ENCODE results near the gene KASH5. TPM values are rescaled to one million over a fixed set of nuclear protein-coding genes. Genes with fewer than 3 reads are reported as not detected.
A peak's percentile ranks its signal among the peaks of the same experiment; 100 is the strongest.
"Not testable (repeated sequence)": the region's sequence is repeated elsewhere in the genome, so short reads cannot be mapped to it uniquely, and the experiment has no call there.

KASH5 gene
- polyA plus RNA-seq, 10 donors, result 0.05 to 0.50 (median 0.19) TPM; not detected in 6

GRCh38 chr19:49436381-49437017 lies 48.5 kb downstream of the KASH5 start:
- DNase-seq, result no peak

GRCh38 chr19:49437231-49437630 lies 49.2 kb downstream of the KASH5 start:
- no peak for DNase-seq

- DNase-seq, result no peak
Observed at GRCh38 chr19:49438261-49438660, 50.2 kb downstream of the KASH5 start.

- DNase-seq, result no peak
Observed at GRCh38 chr19:49439836-49440235, 51.8 kb downstream of the KASH5 start.

GRCh38 chr19:49440439-49441209 lies 52.6 kb downstream of the KASH5 start:
- DNase-seq, result no peak

- peak in 2 of 3 donors; percentile 40 to 56 for DNase-seq
Observed at GRCh38 chr19:49441210-49441959, 53.3 kb downstream of the KASH5 start, which contains the start of gene SLC17A7. Gene SLC17A7, minus strand, starts transcription at chr19:49441527. Its CDS starts 148 bp downstream, at chr19:49441379.

GRCh38 chr19:49441960-49442350 lies 53.9 kb downstream of the KASH5 start:
- DNase-seq, result peak in 1 of 3 donors; percentile 60

- DNase-seq, result peak in 2 of 3 donors; percentile 27 to 62
Observed at GRCh38 chr19:49442354-49442753, 54.3 kb downstream of the KASH5 start.

- DNase-seq, result peak; percentile 82 to 95 (median 89)
Observed at GRCh38 chr19:49442771-49443365, 54.8 kb downstream of the KASH5 start.

- DNase-seq, result peak; percentile 96 to 99 (median 96)
Observed at GRCh38 chr19:49443366-49444099, 55.5 kb downstream of the KASH5 start.

- not testable (repeated sequence) for DNase-seq
Observed at GRCh38 chr19:49444100-49444700, 56.2 kb downstream of the KASH5 start.

- no peak for DNase-seq
Observed at GRCh38 chr19:49445997-49446396, 57.9 kb downstream of the KASH5 start.

- no peak for DNase-seq
Observed at GRCh38 chr19:49447485-49448431, 59.7 kb downstream of the KASH5 start.

- DNase-seq, result no peak
Observed at GRCh38 chr19:49448432-49448786, 60.4 kb downstream of the KASH5 start.

GRCh38 chr19:49450405-49450804 lies 62.4 kb downstream of the KASH5 start:
- no peak for DNase-seq

- peak; percentile 97 to 99 (median 98) for DNase-seq
Observed at GRCh38 chr19:49451430-49452181, 63.6 kb downstream of the KASH5 start, which contains the start of gene PIH1D1. Gene PIH1D1, minus strand, starts transcription at chr19:49451814. Its CDS starts 240 bp downstream, at chr19:49451574.

GRCh38 chr19:49453013-49453756 lies 65.1 kb downstream of the KASH5 start, which contains the start of gene ALDH16A1:
Gene ALDH16A1, plus strand, starts transcription at chr19:49453225. Its CDS starts 107 bp downstream, at chr19:49453332.
- peak; percentile 98 to 99 (median 98) for DNase-seq

GRCh38 chr19:49453757-49454240 lies 65.8 kb downstream of the KASH5 start:
- no peak for DNase-seq
